ENCODE measurements around the gene RASSF3. TPM values are rescaled to one million over a fixed set of nuclear protein-coding genes. Genes with fewer than 3 reads are reported as not detected.
A peak's percentile ranks its signal among the peaks of the same experiment; 100 is the strongest.

RASSF3 gene
- 10 to 100 TPM; 35.3 to 68.5 (median 45.9) TPM for total RNA-seq

GRCh38 chr12:64610079-64610659 lies at the start of gene RASSF3:
Gene RASSF3 (plus strand): TSS chr12:64610495. CDS start chr12:64610633, 138 bp downstream.
- ATAC-seq (ENCODE audit: low FRiP score) (peak; percentile 84), DNase-seq (ENCODE audit: low spot score) (peak; percentile 34)
- TF ChIP-seq CTCF (IDR thresholded peaks at IDR 0.05): no peak

GRCh38 chr12:64561302-64562136 lies 48.8 kb upstream of the RASSF3 start:
- no peak for TF ChIP-seq CTCF (IDR thresholded peaks at IDR 0.05)
- DNase-seq (ENCODE audit: low spot score) (no peak), ATAC-seq (ENCODE audit: low FRiP score) (no peak)

- no peak for DNase-seq (ENCODE audit: low spot score)
- TF ChIP-seq CTCF (IDR thresholded peaks at IDR 0.05): no peak
- ATAC-seq (ENCODE audit: low FRiP score): no peak
Observed at GRCh38 chr12:64566122-64566521, 44.2 kb upstream of the RASSF3 start.

GRCh38 chr12:64566831-64567517 lies 43.3 kb upstream of the RASSF3 start:
- no peak for TF ChIP-seq CTCF (IDR thresholded peaks at IDR 0.05)
- ATAC-seq (ENCODE audit: low FRiP score): no peak
- no peak for DNase-seq (ENCODE audit: low spot score)

GRCh38 chr12:64567570-64567969 lies 42.7 kb upstream of the RASSF3 start:
- TF ChIP-seq CTCF (IDR thresholded peaks at IDR 0.05): no peak
- DNase-seq (ENCODE audit: low spot score) (no peak), ATAC-seq (ENCODE audit: low FRiP score) (no peak)

- no peak for TF ChIP-seq CTCF (IDR thresholded peaks at IDR 0.05)
- ATAC-seq (ENCODE audit: low FRiP score): no peak
Observed at GRCh38 chr12:64568298-64568697, 42.0 kb upstream of the RASSF3 start.

More at GRCh38 chr12:64568298-64568697, 42.0 kb upstream of the RASSF3 start:
- no peak for DNase-seq (ENCODE audit: low spot score)
